GM18505 (cell line): Measurements from ENCODE around the gene CHKB.
A peak's percentile ranks its signal among the peaks of the same experiment; 100 is the strongest.

Source experiments
- ATAC-seq: cut with Tn5 transposase; IDR thresholded peaks from one replicate; pipeline ENCODE4 v1.9.1; 2021; ENCODE audit not compliant: unreplicated experiment
- POLR2A ChIP-seq: IDR thresholded peaks from 4 replicates; pipeline ENCODE4 v1.6.1; 2011; ENCODE audit warnings: borderline replicate concordance; ENCODE audit not compliant: insufficient read depth, insufficient read length; ENCODE audit errors: extremely low read depth

The CHKB gene

GRCh38 chr22:50569896-50570535 is 12.6 kb downstream of the CHKB start:
- TF ChIP-seq POLR2A, result no peak
- no peak for ATAC-seq

- no peak for ATAC-seq
- TF ChIP-seq POLR2A, result no peak
Measured at GRCh38 chr22:50569041-50569459, 13.6 kb downstream of the CHKB start.

- TF ChIP-seq POLR2A, result no peak
- ATAC-seq, result no peak
Measured at GRCh38 chr22:50568626-50569025, 14.0 kb downstream of the CHKB start.

- ATAC-seq, result no peak
- no peak for TF ChIP-seq POLR2A
Measured at GRCh38 chr22:50567721-50568252, 14.9 kb downstream of the CHKB start.

GRCh38 chr22:50564289-50564688 is 18.4 kb downstream of the CHKB start:
- no peak for ATAC-seq
- no peak for TF ChIP-seq POLR2A

- no peak for TF ChIP-seq POLR2A
- ATAC-seq, result no peak
Measured at GRCh38 chr22:50563413-50564160, 19.1 kb downstream of the CHKB start.

GRCh38 chr22:50562523-50563412 is 19.9 kb downstream of the CHKB start, which contains the start of gene SYCE3:
TSS of gene SYCE3 (minus strand) at chr22:50562919. CDS start at chr22:50556405, 6,514 bp downstream.
- peak; percentile 90 for ATAC-seq
- peak; percentile 61 for TF ChIP-seq POLR2A

GRCh38 chr22:50561401-50562358 is 21.0 kb downstream of the CHKB start:
- ATAC-seq, result no peak
- no peak for TF ChIP-seq POLR2A

- no peak for ATAC-seq
- TF ChIP-seq POLR2A, result no peak
Measured at GRCh38 chr22:50560034-50560433, 22.6 kb downstream of the CHKB start.

GRCh38 chr22:50556703-50557102 is 25.9 kb downstream of the CHKB start:
- no peak for TF ChIP-seq POLR2A
- ATAC-seq, result no peak

- TF ChIP-seq POLR2A, result no peak
- no peak for ATAC-seq
Measured at GRCh38 chr22:50553310-50553709, 29.3 kb downstream of the CHKB start.

- no peak for ATAC-seq
- TF ChIP-seq POLR2A, result no peak
Measured at GRCh38 chr22:50551160-50551752, 31.4 kb downstream of the CHKB start.
